Upper lobe of left lung (tissue), 6 donors: ENCODE measurements around the gene HMGN5. TPM values are rescaled to one million over a fixed set of nuclear protein-coding genes. Genes with fewer than 3 reads are reported as not detected.

Experiments used
- ATAC-seq, 2 donors: fragments of 200-7000 bp; cut with Tn5 transposase; one replicate each; pipeline ENCODE4 v1.9.1; 2022; ENCODE audit warnings: mild to moderate bottlenecking in 2 of 2, moderate library complexity in 2 of 2; ENCODE audit not compliant: low FRiP score in 2 of 2
- DNase-seq, 2 donors: peaks; one replicate each; pipeline ENCODE4 v3.0.0-alpha.2; 2019 to 2020
- H3K27ac ChIP-seq, 4 donors: fragments of 200-600 bp; sonication (generic); one replicate each; pipeline ENCODE4 v1.5.1; 2016 to 2019
- H3K27me3 ChIP-seq, 4 donors: fragments of 200-600 bp; sonication (generic); one replicate each; pipeline ENCODE4 v1.5.1; 2017 to 2019
- H3K36me3 ChIP-seq, 4 donors: fragments of 200-600 bp; sonication (generic); one replicate each; pipeline ENCODE4 v1.5.1; 2016 to 2019
- H3K4me1 ChIP-seq, 4 donors: fragments of 200-600 bp; sonication (generic); one replicate each; pipeline ENCODE4 v1.5.1; 2018 to 2019
- H3K4me3 ChIP-seq, 4 donors: fragments of 200-600 bp; sonication (generic); one replicate each; pipeline ENCODE4 v1.5.1; 2017 to 2019; ENCODE audit warnings: mild to moderate bottlenecking in 2 of 4, moderate library complexity in 1 of 4
- H3K9me3 ChIP-seq, 4 donors: fragments of 200-600 bp; sonication (generic); one replicate each; pipeline ENCODE4 v1.5.1; 2018 to 2019
- CTCF ChIP-seq, 6 experiments: fragments of 450-650 bp in 4 of 6; fragments of 200-600 bp in 2 of 6; sonication (generic) in 2 of 6; IDR thresholded peaks; one replicate each; pipeline ENCODE4 v1.5.1; 2016 to 2019; ENCODE audit warnings: antibody characterized with exemption in 6 of 6
- EP300 ChIP-seq, 4 donors: sonication (generic); formaldehyde crosslinking; IDR thresholded peaks; one replicate each; pipeline ENCODE4 v1.5.1; 2017; ENCODE audit warnings: antibody characterized with exemption in 4 of 4, control low read depth in 2 of 4
- POLR2A ChIP-seq, 4 donors: fragments of 450-650 bp; IDR thresholded peaks; one replicate each; pipeline ENCODE4 v1.5.1; 2016 to 2017; ENCODE audit warnings: antibody characterized with exemption in 4 of 4, mild to moderate bottlenecking in 2 of 4
- POLR2AphosphoS5 ChIP-seq, 2 donors: sonication (generic); formaldehyde crosslinking; IDR thresholded peaks; one replicate each; pipeline ENCODE4 v1.5.1; 2017; ENCODE audit warnings: antibody characterized with exemption in 2 of 2
- WGBS, 2 donors: methylation state at CpG; one replicate each; pipeline ENCODE4 v1.1.5; 2017 to 2018; 5-methylcytosine and 5-hydroxymethylcytosine counted together
- total RNA-seq, 6 donors: library from RNA; depleted of rRNA in 4 of 6; stranded (reverse); fragments of >200 nt in 4 of 6; gene quantifications; one replicate each; pipeline versions ENCODE4 v1.1.0 to v1.2.1, GENCODE V29; 2016 to 2021
- donor health status: DM: no; HTN: no; CAD: no; lungs with moderate emphysema.
- donor health status: DM: no; HTN: yes; CAD: no; lungs with severe emphysema.

The HMGN5 gene
- total RNA-seq, 6 donors from 2014 or later = 2.2 to 8.9 (median 5.8) TPM; not detected in 1

GRCh38 chrX:81237516-81237915, 35.8 kb upstream of the HMGN5 start:
- no peaks in the 10 kb centered on the region for H3K4me1 ChIP-seq
- peaks cover 0 to 13% (median 0%) of the 10 kb centered on the region in 4 donors for H3K9me3 ChIP-seq
- H3K4me3 ChIP-seq = no peak overlapping the region
- no peaks in the 10 kb centered on the region for H3K36me3 ChIP-seq
- no peak overlapping the region for H3K27ac ChIP-seq
- H3K27me3 ChIP-seq = no peaks in the 10 kb centered on the region
- DNase-seq (no peak), ATAC-seq (no peak)
- no peak for TF ChIP-seq EP300 (IDR thresholded peaks at IDR 0.05)
- TF ChIP-seq CTCF (IDR thresholded peaks at IDR 0.05) = no peak
- TF ChIP-seq POLR2A (IDR thresholded peaks at IDR 0.05) = no peak
- 86% methylated on average over 1 of the region's 1 CpG; no CpG with 5 or more reads in 1 of the 2 donors for WGBS, 2 donors

- no peak for ATAC-seq
- TF ChIP-seq POLR2AphosphoS5 (IDR thresholded peaks at IDR 0.05) = no peak
- TF ChIP-seq CTCF (IDR thresholded peaks at IDR 0.05) = no peak
- no peak for TF ChIP-seq POLR2A (IDR thresholded peaks at IDR 0.05)
- TF ChIP-seq EP300 (IDR thresholded peaks at IDR 0.05) = no peak
Observed at GRCh38 chrX:81232218-81232617, 30.5 kb upstream of the HMGN5 start.

GRCh38 chrX:81231476-81231875, 29.8 kb upstream of the HMGN5 start:
- Histone ChIP-seq H3K27ac (no peak overlapping the region), H3K27me3 (no peaks in the 10 kb centered on the region), H3K4me3 (no peak overlapping the region), H3K9me3 (no peaks in the 10 kb centered on the region), H3K4me1 (no peaks in the 10 kb centered on the region), H3K36me3 (no peaks in the 10 kb centered on the region)
- no peak for TF ChIP-seq POLR2AphosphoS5 (IDR thresholded peaks at IDR 0.05)
- TF ChIP-seq POLR2A (IDR thresholded peaks at IDR 0.05) = no peak
- TF ChIP-seq CTCF (IDR thresholded peaks at IDR 0.05) = no peak
- no peak for TF ChIP-seq EP300 (IDR thresholded peaks at IDR 0.05)
- ATAC-seq (no peak), DNase-seq (no peak)
- WGBS, 2 donors = 52 to 63% methylated on average over 1 of the region's 1 CpG

More at GRCh38 chrX:81232218-81232617, 30.5 kb upstream of the HMGN5 start:
- 85 to 86% methylated on average over 1 of the region's 1 CpG for WGBS, 2 donors
- DNase-seq = no peak
- Histone ChIP-seq H3K36me3 (no peaks in the 10 kb centered on the region), H3K4me3 (no peak overlapping the region), H3K4me1 (no peaks in the 10 kb centered on the region), H3K27ac (no peak overlapping the region), H3K9me3 (no peaks in the 10 kb centered on the region), H3K27me3 (no peaks in the 10 kb centered on the region)

- H3K27ac ChIP-seq = no peak overlapping the region
- ATAC-seq (no peak), DNase-seq (no peak)
- WGBS, 2 donors = 75% methylated on average over 2 of the region's 2 CpGs; no CpG with 5 or more reads in 1 of the 2 donors
- no peaks in the 10 kb centered on the region for H3K9me3 ChIP-seq
- H3K4me1 ChIP-seq = no peaks in the 10 kb centered on the region
- no peaks in the 10 kb centered on the region for H3K36me3 ChIP-seq
- TF ChIP-seq POLR2A (IDR thresholded peaks at IDR 0.05) = no peak
- no peak for TF ChIP-seq POLR2AphosphoS5 (IDR thresholded peaks at IDR 0.05)
- TF ChIP-seq EP300 (IDR thresholded peaks at IDR 0.05) = no peak
- TF ChIP-seq CTCF (IDR thresholded peaks at IDR 0.05) = no peak
- H3K4me3 ChIP-seq = no peak overlapping the region
- H3K27me3 ChIP-seq = no peaks in the 10 kb centered on the region
Observed at GRCh38 chrX:81229901-81230300, 28.2 kb upstream of the HMGN5 start.

- no peak for TF ChIP-seq POLR2A (IDR thresholded peaks at IDR 0.05)
- TF ChIP-seq EP300 (IDR thresholded peaks at IDR 0.05) = no peak
- TF ChIP-seq CTCF (IDR thresholded peaks at IDR 0.05) = no peak
- TF ChIP-seq POLR2AphosphoS5 (IDR thresholded peaks at IDR 0.05) = no peak
- 79 to 100% methylated on average over 1 to 3 of the region's 3 CpGs for WGBS, 2 donors
- no peak for ATAC-seq
Observed at GRCh38 chrX:81229229-81229628, 27.5 kb upstream of the HMGN5 start.

More at GRCh38 chrX:81229229-81229628, 27.5 kb upstream of the HMGN5 start:
- H3K4me1 ChIP-seq = no peaks in the 10 kb centered on the region
- H3K4me3 ChIP-seq = no peak overlapping the region
- H3K27ac ChIP-seq = no peak overlapping the region
- H3K36me3 ChIP-seq = no peaks in the 10 kb centered on the region
- H3K9me3 ChIP-seq = no peaks in the 10 kb centered on the region
- H3K27me3 ChIP-seq = no peaks in the 10 kb centered on the region
- DNase-seq = no peak
